HL-60 (cell line): Measurements from ENCODE around the gene LGR6.

Experiments
- DNase-seq, 2 experiments: peaks; one replicate each; pipeline ENCODE4 v3.0.0-alpha.2; 2010 to 2020; ENCODE audit warnings: low read depth in 1 of 2, low spot score in 1 of 2
- H3K27ac ChIP-seq: fragments of 250-450 bp; sonication (Bioruptor Pico); replicated peaks from 2 replicates; pipeline ENCODE4 v1.5.1; 2020; ENCODE audit warnings: mild to moderate bottlenecking, moderate library complexity
- H3K27me3 ChIP-seq: fragments of 250-450 bp; sonication (Bioruptor Pico); 2 replicates; pipeline ENCODE4 v1.5.1; 2021; ENCODE audit warnings: mild to moderate bottlenecking, moderate library complexity; ENCODE audit not compliant: insufficient read depth, poor library complexity, severe bottlenecking
- H3K4me3 ChIP-seq: replicated peaks from 2 replicates; pipeline ENCODE4 v1.5.1; 2011; ENCODE audit warnings: mild to moderate bottlenecking, control low read depth, low read length; ENCODE audit not compliant: insufficient read depth
- CTCF ChIP-seq: IDR thresholded peaks from one replicate; pipeline ENCODE4 v1.5.1; 2011; ENCODE audit warnings: low read length, control low read depth, inconsistent platforms; ENCODE audit not compliant: insufficient read depth
- GABPA ChIP-seq: IDR thresholded peaks from 2 replicates; pipeline ENCODE4 v1.6.1; 2012; ENCODE audit warnings: low read depth
- POLR2AphosphoS5 ChIP-seq: IDR thresholded peaks from 2 replicates; pipeline ENCODE4 v1.6.1; 2012; ENCODE audit warnings: low read depth
- REST ChIP-seq: IDR thresholded peaks from 2 replicates; pipeline ENCODE4 v1.6.1; 2012; ENCODE audit warnings: low read depth; ENCODE audit not compliant: insufficient replicate concordance
- SPI1 ChIP-seq: IDR thresholded peaks from 2 replicates; pipeline ENCODE4 v1.6.1; 2012; ENCODE audit warnings: low read depth, mild to moderate bottlenecking, borderline replicate concordance
- long read RNA-seq: library from polyadenylated mRNA; unstranded; transcript quantifications from one replicate; pipeline ENCODE4 v2.0.0, GENCODE V29; 2020

LGR6 gene
- long read RNA-seq: 0 reads

- DNase-seq: no peak
- no peak for TF ChIP-seq POLR2AphosphoS5
- TF ChIP-seq GABPA: no peak
- no peak for TF ChIP-seq SPI1
- no peak for TF ChIP-seq CTCF
- TF ChIP-seq REST: no peak
- Histone ChIP-seq H3K27ac (no peak within 1 kb of the TSS), H3K4me3 (no peak within 1 kb of the TSS), H3K27me3 (peaks cover 23% of the 10 kb centered on the region)
Measured at GRCh38 chr1:202193614-202194327, at the start of gene LGR6. Gene LGR6, plus strand, starts transcription at chr1:202193799. Its CDS starts 191 bp downstream, at chr1:202193990.

- Histone ChIP-seq H3K27ac (peak within 1 kb of the TSS; percentile 95), H3K4me3 (peak within 1 kb of the TSS; percentile 87), H3K27me3 (no peaks in the 10 kb centered on the region)
- DNase-seq: peak in 1 of 2 experiments; percentile 50
- no peak for TF ChIP-seq REST
- TF ChIP-seq POLR2AphosphoS5: no peak
- no peak for TF ChIP-seq SPI1
- TF ChIP-seq CTCF: no peak
- TF ChIP-seq GABPA: no peak
Measured at GRCh38 chr1:202144402-202145067, 49.1 kb upstream of the LGR6 start, which contains the start of gene ARL8A. Gene ARL8A, minus strand, starts transcription at chr1:202144737. Its CDS starts 165 bp downstream, at chr1:202144572.

- peak in 1 of 2 experiments; percentile 49 for DNase-seq
- H3K4me3 ChIP-seq: peak overlapping the region; percentile 87
- H3K27ac ChIP-seq: peak overlapping the region; percentile 44
- no peak for TF ChIP-seq CTCF
- no peak for TF ChIP-seq REST
- TF ChIP-seq POLR2AphosphoS5: no peak; the same call in 1 of the 2 replicates
- no peak for TF ChIP-seq GABPA
- TF ChIP-seq SPI1: no peak
- H3K27me3 ChIP-seq: no peaks in the 10 kb centered on the region
Measured at GRCh38 chr1:202145068-202145743, 48.4 kb upstream of the LGR6 start.
